T-helper 22 cell (primary cell): Measurements from ENCODE around the gene ZBTB4.

ENCODE experiments used
- DNase-seq: peaks from one replicate; pipeline ENCODE4 v3.0.0-alpha.2; 2020; ENCODE audit warnings: low read depth

Gene ZBTB4

DNA sequence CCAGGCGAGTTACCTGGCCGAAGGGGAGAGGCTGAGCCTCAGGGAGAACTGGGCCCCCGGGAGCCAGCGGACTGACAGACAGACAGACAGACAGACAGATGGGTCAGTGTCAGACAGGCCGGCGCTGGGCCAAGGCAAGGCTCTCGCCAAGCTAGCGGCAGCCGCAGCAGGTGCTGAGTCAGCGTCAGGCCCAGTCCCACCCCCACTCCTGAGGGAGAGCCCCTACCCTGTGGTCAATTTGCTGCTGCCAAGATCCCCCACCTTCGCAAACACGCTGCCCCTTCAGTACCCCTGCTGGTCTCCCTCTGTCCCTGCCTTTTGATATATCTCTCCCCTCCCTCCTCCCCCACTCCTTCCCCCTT, 38.6 kb downstream of the ZBTB4 start:
- DNase-seq, result no peak

DNA sequence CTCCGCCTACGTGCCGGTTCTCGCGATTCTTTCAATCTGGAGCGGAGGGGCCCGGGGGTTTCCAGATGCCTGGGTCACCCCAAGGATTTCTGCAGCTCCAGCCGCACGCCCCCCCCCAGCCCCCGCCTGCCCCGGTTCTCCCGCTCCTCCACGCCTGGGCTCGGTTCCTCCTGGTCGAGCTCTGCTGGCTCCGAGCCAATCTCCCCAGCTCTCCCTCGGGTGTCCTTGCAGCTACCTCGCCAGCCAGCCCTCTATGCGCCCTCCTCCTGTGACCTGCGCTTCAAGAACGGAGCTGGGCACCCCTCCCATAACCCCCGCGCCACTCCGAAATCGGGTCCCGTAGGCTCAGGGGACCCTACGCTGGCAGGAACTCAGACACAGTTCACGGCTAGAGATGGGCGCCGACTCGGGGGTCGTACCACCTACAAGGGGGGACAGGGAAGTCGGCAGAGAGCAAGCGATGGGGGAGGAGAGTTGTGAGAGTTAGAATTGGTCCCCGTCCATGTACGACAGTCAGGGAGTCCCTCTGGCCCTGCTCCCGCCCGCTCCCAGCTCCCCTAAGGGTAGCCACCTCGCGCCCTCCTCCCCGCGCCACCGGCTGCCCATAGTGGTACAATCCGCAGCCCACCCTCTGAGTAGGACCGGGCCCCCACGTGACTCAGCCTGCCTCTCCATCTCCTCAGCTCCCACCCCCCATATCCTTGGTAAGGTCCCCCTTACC, 39.2 kb downstream of the ZBTB4 start:
- peak; percentile 14 for DNase-seq

DNA sequence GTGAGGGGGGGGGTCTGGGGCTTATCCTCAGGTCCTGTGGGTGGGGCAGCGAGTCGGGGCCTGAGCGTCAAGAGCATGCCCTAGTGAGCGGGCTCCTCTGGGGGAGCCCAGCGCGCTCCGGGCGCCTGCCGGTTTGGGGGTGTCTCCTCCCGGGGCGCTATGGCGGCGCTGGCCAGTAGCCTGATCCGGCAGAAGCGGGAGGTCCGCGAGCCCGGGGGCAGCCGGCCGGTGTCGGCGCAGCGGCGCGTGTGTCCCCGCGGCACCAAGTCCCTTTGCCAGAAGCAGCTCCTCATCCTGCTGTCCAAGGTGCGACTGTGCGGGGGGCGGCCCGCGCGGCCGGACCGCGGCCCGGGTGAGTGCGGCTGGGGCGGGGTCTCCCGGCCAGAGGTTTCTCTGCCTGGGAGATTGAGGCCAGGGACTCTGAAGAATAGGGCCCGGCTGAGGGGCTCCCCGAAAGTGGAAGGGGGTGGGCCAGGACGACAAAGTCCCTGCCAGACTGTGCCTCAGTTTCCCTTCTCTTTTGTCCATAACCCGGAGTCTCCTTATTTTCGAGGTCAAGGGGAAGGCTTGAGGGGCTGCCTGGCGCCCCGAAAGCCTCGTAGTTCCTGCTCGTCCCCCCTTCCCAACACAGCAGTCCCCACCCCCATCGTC, 39.8 kb downstream of the ZBTB4 start, which contains the start of gene FGF11:
TSS of gene FGF11 (plus strand) at position 51 of the 651 bp plus-strand sequence. CDS start at position 160, 109 bp downstream.
- no peak for DNase-seq

DNA sequence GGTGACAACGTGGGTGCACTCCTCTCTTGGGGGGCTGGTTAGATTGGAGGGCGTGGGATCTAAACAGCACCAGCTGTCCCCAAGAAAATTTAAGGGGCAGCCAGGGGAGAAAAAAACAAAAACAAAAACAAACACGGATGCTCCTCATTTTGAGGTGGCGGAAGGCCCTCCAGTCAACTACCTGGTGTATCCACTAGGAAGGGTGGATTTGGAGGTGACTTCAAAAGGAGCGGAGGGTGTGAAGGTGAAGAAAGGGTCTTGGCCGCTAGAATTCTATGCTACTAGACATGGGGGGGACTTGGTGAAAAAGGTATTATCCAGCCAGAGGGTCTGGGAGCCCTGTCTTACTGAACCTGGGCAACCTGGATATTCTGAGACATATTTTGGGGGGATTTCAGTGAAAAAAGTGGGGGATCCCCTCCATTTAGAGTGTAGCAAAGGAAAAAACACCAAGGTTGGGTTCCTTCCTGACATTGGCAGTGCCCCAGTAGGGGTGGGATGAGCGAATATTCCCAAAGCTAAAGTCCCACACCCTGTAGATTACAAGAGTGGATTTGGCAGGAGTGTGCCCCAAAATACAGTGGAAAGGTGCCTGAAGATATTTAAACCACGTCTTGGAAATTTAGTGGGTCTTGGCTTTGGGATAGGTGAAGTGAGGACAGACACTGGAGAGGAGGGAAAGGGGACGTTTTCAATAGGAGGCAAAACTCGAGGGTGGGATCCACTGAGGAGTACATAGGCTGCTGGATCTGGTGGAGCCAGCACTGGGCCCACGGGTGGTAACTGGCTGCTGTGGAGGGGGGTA, 40.6 kb downstream of the ZBTB4 start:
- no peak for DNase-seq

DNA sequence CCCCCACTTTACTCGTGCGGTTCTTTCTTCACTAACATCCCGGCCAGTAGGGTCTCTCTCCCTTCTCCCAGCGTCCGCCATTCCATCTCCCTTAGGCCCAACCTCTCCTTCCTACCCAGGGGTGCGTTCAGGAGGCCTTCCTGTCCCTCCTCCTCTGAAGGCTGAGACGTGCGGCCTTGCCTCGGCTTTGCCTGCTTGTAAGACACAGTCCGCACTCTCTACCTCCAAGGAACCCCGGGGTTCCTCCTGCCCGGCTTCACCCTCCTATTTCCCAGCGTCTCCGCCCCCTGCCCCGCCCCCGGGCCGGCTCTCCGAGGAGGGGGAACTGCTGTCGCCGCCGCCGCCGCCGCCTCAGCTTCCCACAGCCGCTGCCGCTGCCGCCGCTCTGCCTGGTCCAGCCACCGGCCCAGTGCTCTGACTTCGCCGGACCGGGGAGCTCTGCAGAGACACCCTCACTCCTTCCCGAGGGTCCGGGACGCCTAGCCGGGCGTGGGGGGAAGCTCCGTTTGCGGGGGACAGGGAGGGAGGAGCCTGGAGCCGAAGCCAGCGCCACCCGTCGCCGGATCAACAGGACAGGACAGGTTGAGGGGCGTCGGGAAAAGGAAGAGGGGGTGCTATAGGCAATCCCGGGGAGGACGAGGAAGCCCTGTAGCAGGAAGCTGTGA, 41.3 kb downstream of the ZBTB4 start:
- DNase-seq, result no peak

DNA sequence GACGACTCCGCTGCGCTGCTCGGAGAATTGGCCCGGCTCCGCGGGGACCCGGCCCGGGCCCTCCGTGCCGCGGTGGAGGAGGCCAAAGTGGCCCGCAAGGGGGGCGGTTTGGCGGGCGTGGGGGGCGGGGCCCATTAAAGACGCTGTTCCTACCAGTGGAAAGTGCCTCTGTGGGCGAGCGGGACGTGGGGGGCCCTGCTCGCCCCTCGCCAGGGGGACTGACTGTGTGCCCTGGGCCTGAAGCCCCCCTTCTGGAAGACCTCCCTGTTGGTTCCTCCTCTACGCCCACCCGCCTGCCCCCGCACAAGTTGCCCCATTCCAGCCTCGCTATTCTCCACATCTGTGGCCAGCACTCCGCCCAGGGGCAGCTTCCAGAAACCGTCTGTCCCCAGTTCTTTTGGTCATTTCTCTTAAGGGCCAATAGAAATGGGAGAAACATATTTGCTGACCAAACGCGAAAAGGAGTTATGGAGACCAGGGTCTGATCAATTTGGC, 42.0 kb downstream of the ZBTB4 start:
- no peak for DNase-seq

GRCh38 chr17:7436556-7437368, 42.7 kb downstream of the ZBTB4 start:
- DNase-seq, result peak; percentile 59

- peak; percentile 47 for DNase-seq
Measured at GRCh38 chr17:7435676-7436555, 43.5 kb downstream of the ZBTB4 start.

DNA sequence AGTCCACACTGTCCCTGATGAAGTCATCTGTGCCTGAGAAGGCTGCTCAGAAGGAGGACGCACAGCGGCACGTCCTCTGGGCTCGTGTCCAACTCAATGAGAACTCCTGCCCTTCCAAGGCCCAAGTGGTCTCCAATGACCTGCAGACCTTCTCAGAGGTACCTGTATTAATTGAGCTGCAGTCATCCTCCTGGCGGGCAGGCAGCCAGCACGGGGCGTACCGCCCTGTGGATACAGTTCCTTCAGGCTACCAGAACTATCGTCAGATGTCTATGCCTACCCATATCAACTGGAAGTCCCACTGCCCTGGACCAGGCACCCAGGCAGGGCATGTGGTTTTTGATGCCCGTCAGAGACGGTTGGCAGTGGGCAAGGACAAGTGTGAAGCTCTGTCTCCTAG, 47.1 kb downstream of the ZBTB4 start:
- DNase-seq, result no peak

DNA sequence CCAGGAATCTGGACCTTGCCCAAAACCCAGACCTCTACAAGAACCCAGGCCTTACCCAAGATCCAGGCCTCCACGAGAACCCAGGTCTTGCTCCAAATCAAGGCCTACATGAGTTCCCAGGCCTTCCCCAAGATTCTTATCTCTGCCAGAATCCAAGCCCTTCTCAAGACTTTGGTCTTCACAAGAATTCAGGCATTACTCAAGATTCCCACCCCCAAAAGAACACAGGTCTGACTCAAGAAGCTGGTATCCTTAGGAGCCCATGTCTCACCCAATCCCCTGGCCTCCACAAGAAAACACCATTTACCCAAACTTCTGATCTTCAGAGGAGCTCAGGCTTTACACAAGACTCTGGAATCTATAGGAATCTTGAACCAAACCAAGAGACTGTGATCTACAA, 48.2 kb downstream of the ZBTB4 start:
- no peak for DNase-seq

DNA sequence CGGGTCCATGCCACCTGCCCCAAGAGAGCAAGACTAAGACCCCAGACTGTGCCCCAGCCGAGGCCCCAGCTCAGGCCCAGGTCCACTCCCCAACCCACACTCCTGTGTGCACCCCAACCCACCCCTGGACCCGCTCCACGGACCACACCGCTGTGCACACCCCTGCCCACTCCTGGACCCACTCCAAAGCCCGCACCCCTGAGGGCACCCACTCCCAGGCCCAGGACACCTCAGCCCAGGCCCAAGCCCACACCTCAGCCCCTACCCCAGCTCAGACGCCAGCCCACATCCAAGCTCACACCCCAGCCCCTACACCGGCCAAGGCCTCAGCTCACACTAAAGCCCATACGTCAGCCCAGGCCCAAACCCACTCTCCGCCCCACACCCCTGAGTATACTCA, 49.7 kb downstream of the ZBTB4 start:
- no peak for DNase-seq

DNA sequence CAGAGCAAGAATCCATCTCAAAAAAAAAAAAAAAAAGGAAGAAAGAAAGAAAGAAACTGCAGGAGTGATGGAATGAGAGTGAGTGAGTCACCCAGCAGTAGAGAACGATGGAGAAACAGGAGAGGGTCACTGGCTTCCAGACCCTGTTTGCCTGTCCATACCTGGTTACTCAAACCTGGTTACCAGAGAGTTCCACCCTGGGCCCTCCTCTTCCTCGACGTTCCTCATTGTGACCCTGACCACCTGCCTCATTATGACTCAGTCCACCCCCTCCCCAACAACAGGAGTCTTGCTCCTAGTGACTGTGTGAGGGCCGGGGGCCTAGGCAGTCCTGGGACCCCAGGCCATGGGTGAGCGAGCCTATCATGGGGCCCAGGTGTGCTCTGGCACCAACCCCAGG, 50.9 kb downstream of the ZBTB4 start, which contains the start of gene SPEM3:
TSS of gene SPEM3 (plus strand) at position 301 of the 400 bp plus-strand sequence. CDS start at position 347, 46 bp downstream.
- no peak for DNase-seq

GRCh38 chr17:7427549-7427948, 51.9 kb downstream of the ZBTB4 start:
- DNase-seq, result no peak

DNA sequence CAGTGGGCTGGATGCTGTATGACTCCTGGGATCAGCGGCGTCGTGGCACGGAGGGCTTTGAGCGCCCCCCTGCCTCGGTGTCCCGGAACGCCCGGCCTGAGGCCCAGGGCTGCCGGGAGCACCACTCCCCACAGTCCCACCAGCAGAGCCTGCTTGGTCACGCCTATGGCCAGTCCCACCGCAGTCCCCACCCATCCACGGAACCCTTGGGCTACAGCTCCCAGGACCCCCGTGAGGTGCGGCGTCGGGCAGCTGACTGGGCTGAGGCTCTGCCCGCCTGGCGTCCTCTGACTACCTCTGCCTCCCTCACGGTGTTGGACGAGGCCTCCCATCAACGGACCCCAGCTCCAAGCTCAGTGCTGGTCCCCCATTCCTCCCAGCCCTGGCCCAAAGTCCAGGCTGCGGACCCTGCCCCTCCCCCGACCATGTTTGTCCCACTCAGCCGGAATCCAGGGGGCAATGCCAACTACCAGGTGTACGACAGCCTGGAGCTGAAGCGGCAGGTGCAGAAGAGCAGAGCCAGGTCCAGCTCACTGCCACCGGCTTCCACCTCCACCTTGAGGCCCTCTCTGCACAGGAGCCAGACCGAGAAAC, 52.4 kb downstream of the ZBTB4 start:
- no peak for DNase-seq

DNA sequence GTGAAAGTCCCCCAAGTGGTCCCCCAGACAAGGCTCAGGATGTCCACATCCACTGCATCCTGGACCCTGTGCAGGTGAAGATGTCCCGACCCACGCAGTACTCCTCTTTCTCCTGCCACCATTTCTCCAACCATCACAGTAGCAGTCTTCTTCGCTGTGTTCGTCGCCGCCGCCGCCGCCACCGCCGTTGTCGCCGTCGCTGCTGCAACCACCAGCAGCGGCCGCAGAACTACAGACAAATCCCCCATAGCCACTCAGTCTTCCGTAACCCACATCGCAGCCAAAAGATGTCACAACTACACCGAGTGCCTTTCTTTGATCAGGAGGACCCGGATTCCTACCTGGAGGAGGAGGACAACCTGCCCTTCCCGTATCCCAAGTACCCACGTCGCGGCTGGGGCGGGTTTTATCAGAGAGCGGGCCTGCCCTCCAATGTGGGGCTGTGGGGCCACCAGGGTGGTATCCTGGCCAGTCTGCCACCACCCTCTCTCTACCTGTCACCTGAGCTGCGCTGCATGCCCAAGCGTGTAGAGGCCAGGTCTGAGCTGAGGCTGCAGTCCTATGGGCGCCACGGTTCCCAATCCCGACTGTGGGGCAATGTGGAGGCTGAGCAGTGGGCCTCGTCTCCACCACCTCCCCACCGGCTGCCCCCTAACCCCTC, 53.1 kb downstream of the ZBTB4 start:
- no peak for DNase-seq

GRCh38 chr17:7425756-7426155, 53.7 kb downstream of the ZBTB4 start:
- DNase-seq, result no peak

- no peak for DNase-seq
Measured at GRCh38 chr17:7425316-7425715, 54.1 kb downstream of the ZBTB4 start, which contains the start of gene SPEM2. SPEM2 (plus strand) TSS chr17:7425616; CDS start chr17:7425689, 73 bp downstream.

DNA sequence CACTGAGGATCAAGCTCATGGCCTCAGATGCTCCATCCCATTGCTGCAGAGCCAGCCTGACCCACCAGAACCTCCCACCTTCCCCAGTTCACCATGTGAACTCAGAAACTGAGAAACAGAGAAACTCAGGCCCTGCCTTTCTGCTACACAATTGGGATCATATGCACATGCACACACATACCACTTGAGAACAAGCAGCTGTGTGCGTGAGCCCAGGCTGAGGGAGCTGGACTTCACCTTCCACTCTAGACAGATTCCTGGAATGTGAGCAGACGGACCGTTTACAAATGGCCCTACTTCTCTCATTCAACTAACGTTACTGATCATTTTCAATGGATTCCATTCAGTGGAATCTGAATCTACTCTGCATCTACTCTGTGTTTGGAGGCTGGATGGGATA, 55.8 kb downstream of the ZBTB4 start:
- DNase-seq, result no peak

DNA sequence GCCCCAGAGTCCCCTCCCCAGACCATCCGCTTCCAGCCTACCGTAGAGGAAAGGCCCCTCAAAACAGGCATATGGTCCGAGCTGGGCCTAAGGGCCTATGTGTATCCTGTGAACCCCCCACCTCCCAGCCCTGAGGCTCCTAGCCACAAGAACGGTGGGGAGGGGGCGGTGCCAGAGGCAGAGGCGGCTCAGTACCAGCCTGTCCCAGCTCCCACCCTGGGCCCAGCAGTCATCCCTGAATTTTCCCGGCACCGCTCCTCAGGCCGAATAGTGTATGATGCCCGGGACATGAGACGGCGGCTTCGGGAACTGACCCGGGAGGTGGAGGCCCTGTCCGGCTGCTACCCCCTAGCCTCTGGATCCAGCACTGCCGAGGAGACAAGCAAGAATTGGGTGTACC, 58.2 kb downstream of the ZBTB4 start:
- no peak for DNase-seq
